HFF-Myc (cell line): Measurements from ENCODE around the gene VEZT.

Experiments used
- DNase-seq: peaks from one replicate; pipeline ENCODE4 v3.0.0-alpha.2; 2011; ENCODE audit warnings: low read depth; ENCODE audit errors: extremely low read depth
- H3K4me3 ChIP-seq: replicated peaks from 2 replicates; pipeline ENCODE4 v1.5.1; 2011; ENCODE audit warnings: low read depth, mild to moderate bottlenecking, control low read depth, low read length
- CTCF ChIP-seq: IDR thresholded peaks from 2 replicates; pipeline ENCODE4 v1.5.1; 2012; ENCODE audit warnings: mild to moderate bottlenecking, low read depth, low read length, control low read depth; ENCODE audit errors: missing control alignments

Gene VEZT

GRCh38 chr12:95198914-95199313, 18.7 kb upstream of the VEZT start:
- no peak for TF ChIP-seq CTCF
- H3K4me3 ChIP-seq, result no peak overlapping the region
- no peak for DNase-seq

GRCh38 chr12:95200128-95200894, 17.3 kb upstream of the VEZT start:
- no peak overlapping the region for H3K4me3 ChIP-seq
- DNase-seq, result no peak
- no peak for TF ChIP-seq CTCF

- no peak for TF ChIP-seq CTCF
- H3K4me3 ChIP-seq, result no peak overlapping the region
- DNase-seq, result no peak
These were observed 16.4 kb upstream of the VEZT start for GRCh38 chr12:95201056-95201670.

- no peak for DNase-seq
- TF ChIP-seq CTCF, result no peak
- no peak overlapping the region for H3K4me3 ChIP-seq
These were observed 14.7 kb upstream of the VEZT start for GRCh38 chr12:95202691-95203486.

- H3K4me3 ChIP-seq, result no peak overlapping the region
These were observed 14.0 kb upstream of the VEZT start for GRCh38 chr12:95203487-95204030.

More at GRCh38 chr12:95203487-95204030, 14.0 kb upstream of the VEZT start:
- DNase-seq, result no peak
- no peak for TF ChIP-seq CTCF
